GM18519 (cell line): Measurements from ENCODE around the gene FRMPD1.

Source experiments
- ATAC-seq: cut with Tn5 transposase; IDR thresholded peaks from one replicate; pipeline ENCODE4 v1.9.1; 2021; ENCODE audit warnings: mild to moderate bottlenecking, moderate library complexity; ENCODE audit not compliant: unreplicated experiment, low FRiP score

Gene FRMPD1

GRCh38 chr9:37632479-37632878, 18.3 kb upstream of the FRMPD1 start:
- ATAC-seq, result no peak

DNA sequence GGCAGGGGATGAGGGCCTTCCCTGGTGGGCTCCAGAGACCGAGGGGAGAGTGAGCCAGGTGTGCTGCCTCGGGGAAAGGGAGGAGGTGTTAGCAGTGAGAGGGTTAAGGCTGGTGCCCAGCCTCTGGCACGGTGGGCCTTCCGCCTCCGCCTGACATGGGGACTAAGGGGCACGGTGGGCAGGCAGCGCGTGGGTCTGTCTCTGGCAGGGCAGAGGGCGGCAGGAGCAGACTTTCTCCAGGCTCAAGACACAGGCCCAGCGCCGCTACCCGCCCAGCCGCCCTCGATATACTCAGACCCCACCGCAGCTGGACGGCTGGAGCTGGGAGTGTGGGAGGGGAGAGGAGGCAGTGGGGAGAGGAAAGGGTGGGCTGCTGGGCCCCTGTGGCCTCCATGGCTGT, 14.9 kb upstream of the FRMPD1 start:
- ATAC-seq, result no peak

DNA sequence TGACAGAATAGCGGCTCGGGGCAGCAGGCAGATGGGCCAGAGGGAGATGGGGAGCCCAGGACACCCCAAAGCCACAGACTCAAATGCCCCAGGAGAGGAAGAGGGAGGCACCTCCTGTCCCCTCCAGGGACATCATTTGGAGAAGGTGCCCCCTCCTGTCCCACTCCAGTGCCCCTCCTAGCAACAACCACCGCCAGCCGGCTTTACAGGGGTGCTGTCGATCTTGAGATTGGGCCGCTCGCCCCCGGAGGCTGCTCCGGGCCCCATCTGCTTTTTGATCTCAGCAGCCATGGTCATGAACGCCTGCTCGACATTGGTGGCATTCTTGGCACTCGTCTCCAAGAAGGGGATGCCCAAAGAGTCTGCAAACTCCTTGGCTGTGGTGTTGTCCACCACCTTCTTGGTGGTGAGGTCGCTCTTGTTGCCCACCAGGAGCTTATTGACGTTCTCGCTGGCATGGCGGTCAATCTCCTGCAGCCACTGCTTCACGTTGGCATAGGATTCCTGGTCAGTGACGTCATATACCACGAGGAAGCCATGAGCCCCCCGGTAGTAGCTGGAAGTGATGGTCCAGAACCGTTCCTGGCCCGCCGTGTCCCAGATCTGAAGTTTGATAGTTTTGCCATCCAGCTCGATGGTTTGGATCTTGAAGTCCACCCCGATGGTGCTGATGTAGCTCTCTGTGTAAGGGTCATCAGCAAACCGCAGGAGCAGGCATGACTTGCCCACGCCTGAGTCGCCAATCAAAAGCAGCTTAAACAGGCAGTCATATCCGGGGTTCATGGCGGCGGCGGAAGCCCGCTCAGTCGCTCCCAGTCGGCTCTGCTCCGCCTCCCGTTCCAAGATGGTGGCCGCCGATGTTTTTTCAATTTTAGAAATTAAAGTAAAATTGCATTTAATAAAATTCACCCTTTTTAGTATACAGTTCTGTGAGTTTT, 14.0 kb upstream of the FRMPD1 start:
- no peak for ATAC-seq

GRCh38 chr9:37639109-37639762, 11.5 kb upstream of the FRMPD1 start:
- no peak for ATAC-seq

GRCh38 chr9:37639841-37640240, 10.9 kb upstream of the FRMPD1 start:
- ATAC-seq, result no peak

DNA sequence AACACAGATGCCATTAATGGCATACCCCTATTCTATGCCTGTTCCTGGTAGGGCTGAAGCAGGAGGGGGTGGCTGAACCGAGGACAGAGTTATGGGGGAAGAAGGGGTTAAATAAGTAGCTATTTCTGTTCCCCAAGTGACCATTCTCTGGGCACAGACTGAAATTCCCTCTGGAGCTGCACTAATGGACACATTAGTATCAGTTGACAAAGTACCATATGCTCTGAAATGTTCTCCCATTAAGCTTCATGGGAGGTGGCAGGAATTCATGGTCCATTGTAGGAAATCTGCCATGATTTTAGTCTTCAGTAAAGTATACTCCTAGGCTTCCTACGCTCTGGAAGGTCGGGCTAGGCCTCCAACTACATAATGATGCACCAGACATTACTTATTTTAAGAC, 10.5 kb upstream of the FRMPD1 start:
- ATAC-seq, result no peak

- ATAC-seq, result no peak
Observed at GRCh38 chr9:37641331-37641730, 9.4 kb upstream of the FRMPD1 start.

GRCh38 chr9:37643214-37643613, 7.5 kb upstream of the FRMPD1 start:
- no peak for ATAC-seq

GRCh38 chr9:37645903-37646506, 4.7 kb upstream of the FRMPD1 start:
- ATAC-seq, result no peak

- ATAC-seq, result no peak
Observed at GRCh38 chr9:37650299-37650872, 368 bp upstream of the FRMPD1 start.

DNA sequence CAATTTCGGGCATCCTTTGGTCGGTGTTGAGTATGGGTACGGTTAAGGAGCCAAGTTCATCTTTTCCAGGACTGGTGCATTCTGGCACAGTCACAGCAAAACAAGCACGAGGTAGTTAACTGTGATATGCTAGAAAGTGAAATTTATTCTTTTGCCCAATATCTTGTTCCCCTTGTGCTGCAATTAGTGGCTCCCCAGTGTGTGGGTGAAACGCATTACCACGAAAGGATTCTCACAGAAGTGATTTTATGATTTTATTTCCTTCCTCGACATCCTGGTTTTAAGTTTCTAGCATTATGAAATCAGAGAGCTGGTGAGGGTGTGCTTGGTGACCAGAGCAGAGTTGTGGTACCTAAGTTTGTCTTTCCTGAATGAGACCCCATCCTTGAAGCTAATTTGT, 1.5 kb downstream of the FRMPD1 start:
- ATAC-seq, result no peak

- no peak for ATAC-seq
Observed at GRCh38 chr9:37653385-37653784, 2.6 kb downstream of the FRMPD1 start.

- no peak for ATAC-seq
Observed at GRCh38 chr9:37656936-37657335, 6.2 kb downstream of the FRMPD1 start.

- no peak for ATAC-seq
Observed at GRCh38 chr9:37660691-37661090, 9.9 kb downstream of the FRMPD1 start.

DNA sequence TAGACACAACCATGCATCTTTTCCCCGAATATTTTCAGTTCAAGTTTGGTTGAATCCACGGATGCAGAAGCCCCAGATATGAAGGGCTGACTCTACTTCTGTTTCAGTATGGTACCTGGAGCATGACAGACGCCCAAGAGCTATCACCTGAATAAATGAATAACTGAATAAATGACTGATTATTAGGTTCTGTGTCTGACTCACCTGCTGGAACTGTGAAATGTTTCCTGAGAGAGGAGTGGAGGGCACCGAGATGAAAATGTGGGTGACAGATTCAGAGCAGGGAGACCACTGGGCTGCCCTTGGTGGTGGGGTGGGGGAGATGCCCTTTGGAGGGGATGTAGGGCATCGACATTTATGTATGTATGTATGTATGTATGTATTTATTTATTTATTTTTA, 13.2 kb downstream of the FRMPD1 start:
- ATAC-seq, result no peak

DNA sequence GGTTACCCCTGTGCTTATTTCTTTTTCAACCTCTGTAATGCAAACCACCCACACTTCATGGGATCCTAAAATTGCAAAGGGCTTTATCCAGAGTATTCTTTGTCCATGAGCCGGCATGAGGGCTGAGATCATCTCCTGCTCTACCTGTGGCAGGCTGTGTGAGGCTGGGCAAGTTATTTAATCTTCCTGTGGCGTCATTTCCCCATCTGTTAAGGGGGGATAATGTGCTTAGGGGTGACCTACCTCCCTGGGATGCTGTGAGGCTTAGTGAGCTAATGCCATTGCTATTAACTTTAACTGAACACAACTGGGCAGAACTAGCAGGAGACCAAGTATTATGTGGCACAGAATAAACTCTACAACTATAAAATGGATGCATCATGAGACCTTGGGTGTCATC, 17.0 kb downstream of the FRMPD1 start:
- ATAC-seq, result no peak

DNA sequence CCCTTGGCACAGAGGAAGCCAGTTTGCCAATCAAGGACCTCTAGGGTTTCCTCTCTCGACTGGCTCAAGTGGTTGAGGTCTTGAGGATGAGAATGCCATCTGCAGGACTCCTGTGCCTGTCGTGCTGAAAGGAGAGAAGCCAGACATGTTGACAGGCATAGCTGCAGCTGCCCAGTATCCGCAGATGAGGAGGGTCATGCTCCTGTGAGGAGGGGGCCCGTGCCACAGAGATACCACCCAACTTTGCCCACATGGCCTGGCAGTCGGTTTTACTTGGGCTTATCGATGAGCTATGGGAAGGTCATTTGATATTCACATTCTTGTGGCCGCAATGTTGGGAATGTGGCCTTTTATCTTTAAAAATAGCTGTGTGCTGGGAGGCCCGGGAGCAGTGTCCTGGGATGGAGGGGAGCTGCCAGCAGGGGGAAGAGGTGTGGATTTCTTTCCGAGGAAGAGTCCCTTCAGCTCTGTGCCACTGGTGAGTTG, 17.4 kb downstream of the FRMPD1 start:
- no peak for ATAC-seq

- no peak for ATAC-seq
Observed at GRCh38 chr9:37669232-37669631, 18.5 kb downstream of the FRMPD1 start.

- ATAC-seq, result no peak
Observed at GRCh38 chr9:37675661-37676060, 24.9 kb downstream of the FRMPD1 start.

DNA sequence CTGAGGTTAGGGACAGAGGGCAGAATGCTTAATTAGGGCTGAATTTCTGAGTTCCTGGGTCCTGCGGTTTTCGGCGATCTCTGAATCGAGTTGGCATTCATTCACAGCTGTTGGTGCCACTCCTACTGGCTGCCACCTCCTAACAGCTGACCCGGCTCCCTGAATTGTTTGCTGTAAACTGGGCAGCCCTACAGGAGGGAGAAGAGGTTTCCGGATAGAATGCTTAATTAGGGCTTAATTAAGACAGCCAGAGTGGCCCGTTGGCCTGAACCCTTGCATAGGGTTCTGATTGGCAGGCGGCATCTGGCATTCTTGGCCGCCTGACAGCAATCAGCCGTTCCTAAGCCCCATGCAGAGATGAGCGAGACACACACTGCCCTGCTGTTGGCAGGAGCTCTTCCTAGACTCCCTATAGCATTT, 25.7 kb downstream of the FRMPD1 start:
- ATAC-seq, result no peak

DNA sequence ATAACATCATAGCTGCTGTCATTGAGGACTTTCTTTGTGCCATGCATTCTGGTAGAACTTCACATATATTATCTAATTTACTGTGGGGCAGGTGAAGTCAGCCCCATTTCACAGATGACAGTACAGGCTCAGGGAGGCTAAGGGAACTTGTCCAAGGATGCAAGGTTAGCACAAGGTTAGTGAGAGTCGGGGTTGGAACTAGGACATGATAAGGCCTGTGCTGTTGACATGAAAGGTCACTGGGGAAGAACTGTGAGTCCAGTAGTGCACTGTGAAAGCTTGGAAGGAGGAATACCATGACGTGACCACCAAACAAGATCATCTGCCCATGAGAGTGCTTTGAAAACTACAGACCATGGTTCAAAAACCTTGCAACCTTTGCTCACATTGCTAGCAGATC, 26.7 kb downstream of the FRMPD1 start:
- no peak for ATAC-seq
